ENCODE data around the gene HSPBAP1. TPM values are rescaled to one million over a fixed set of nuclear protein-coding genes. Genes with fewer than 3 reads are reported as not detected.

HSPBAP1 gene
- total and polyA plus RNA-seq, 2 of the 13 experiments (the other 11 are each of a cell fraction or from before 2014, with no cell fraction given) = 4.2 to 5.1 TPM

DNA sequence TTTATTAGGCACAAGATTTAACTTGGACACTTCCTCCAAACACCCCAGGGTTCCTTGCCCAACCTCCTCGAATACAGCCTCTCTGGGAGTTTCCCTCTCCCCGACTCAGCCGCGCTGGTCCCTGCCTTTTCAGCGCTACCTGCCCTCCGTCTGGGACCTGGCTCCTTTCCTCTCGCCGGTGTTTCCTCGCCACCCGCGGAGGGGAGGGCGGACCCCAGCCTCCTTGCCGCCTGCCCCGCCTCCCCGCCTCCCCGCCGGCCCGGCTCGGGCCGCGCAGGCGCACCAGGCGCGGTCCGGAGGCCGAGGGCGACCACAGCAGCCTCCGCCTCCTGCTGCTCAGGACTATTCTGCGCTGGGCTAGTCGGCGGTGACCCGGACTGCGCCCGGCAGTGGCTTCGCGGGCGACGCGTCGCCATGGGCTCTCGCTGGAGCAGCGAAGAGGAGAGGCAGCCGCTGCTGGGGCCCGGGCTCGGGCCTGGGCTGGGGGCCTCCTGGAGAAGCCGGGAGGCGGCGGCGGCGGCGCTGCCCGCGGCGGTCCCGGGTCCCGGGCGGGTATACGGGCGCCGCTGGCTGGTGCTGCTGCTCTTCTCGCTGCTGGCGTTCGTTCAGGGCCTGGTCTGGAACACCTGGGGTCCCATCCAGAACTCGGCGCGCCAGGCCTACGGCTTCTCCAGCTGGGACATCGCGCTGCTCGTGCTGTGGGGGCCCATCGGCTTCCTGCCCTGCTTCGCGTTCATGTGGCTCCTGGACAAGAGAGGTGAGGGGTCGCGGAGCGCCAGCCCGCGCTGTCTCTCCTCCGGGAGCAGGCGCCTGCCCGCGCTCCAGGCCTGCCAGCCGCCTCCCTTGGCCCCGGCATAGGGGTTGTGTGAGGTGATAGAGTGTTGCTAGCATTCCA lies 1.4 kb upstream of the HSPBAP1 start, which contains the start of gene SLC49A4 (continued):
- TF ChIP-seq, protein P1, sequence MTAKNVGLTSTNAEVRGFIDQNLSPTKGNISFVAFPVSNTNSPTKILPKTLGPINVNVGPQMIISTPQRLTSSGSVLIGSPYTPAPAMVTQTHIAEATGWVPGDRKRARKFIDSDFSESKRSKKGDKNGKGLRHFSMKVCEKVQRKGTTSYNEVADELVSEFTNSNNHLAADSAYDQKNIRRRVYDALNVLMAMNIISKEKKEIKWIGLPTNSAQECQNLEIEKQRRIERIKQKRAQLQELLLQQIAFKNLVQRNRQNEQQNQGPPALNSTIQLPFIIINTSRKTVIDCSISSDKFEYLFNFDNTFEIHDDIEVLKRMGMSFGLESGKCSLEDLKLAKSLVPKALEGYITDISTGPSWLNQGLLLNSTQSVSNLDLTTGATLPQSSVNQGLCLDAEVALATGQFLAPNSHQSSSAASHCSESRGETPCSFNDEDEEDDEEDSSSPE (CRISPR knock-in tag; IDR thresholded peaks at IDR 0.05) = no peak; the same call in none of the 2 replicates
- TF ChIP-seq, protein P2, sequence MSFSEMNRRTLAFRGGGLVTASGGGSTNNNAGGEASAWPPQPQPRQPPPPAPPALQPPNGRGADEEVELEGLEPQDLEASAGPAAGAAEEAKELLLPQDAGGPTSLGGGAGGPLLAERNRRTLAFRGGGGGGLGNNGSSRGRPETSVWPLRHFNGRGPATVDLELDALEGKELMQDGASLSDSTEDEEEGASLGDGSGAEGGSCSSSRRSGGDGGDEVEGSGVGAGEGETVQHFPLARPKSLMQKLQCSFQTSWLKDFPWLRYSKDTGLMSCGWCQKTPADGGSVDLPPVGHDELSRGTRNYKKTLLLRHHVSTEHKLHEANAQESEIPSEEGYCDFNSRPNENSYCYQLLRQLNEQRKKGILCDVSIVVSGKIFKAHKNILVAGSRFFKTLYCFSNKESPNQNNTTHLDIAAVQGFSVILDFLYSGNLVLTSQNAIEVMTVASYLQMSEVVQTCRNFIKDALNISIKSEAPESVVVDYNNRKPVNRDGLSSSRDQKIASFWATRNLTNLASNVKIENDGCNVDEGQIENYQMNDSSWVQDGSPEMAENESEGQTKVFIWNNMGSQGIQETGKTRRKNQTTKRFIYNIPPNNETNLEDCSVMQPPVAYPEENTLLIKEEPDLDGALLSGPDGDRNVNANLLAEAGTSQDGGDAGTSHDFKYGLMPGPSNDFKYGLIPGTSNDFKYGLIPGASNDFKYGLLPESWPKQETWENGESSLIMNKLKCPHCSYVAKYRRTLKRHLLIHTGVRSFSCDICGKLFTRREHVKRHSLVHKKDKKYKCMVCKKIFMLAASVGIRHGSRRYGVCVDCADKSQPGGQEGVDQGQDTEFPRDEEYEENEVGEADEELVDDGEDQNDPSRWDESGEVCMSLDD (CRISPR knock-in tag; IDR thresholded peaks at IDR 0.05; ENCODE audit: borderline replicate concordance) = peak; percentile 70; the same call in 1 of the 2 replicates
- TF ChIP-seq MZF1 (CRISPR knock-in tag; IDR thresholded peaks at IDR 0.05; ENCODE audit: borderline replicate concordance) (no peak), KLF12 (CRISPR knock-in tag; IDR thresholded peaks at IDR 0.05; ENCODE audit: borderline replicate concordance) (0 out of 2 replicates have a peak, but pooled peaks have one; percentile 65), ZNF333 (CRISPR knock-in tag; IDR thresholded peaks at IDR 0.05; ENCODE audit: borderline replicate concordance) (peak; percentile 68; the same call in 1 of the 2 replicates), ZFX (CRISPR knock-in tag; IDR thresholded peaks at IDR 0.05; ENCODE audit: low read depth) (peak; percentile 95), HDAC2 (CRISPR knock-in tag; IDR thresholded peaks at IDR 0.05) (0 out of 2 replicates have a peak, but pooled peaks have one; percentile 16), EED (CRISPR knock-in tag; IDR thresholded peaks at IDR 0.05) (no peak), HNRNPLL (IDR thresholded peaks at IDR 0.05; ENCODE audit: low read depth, low read length, poor library complexity, severe bottlenecking) (peak; percentile 85), BHLHE40 (IDR thresholded peaks at IDR 0.05; ENCODE audit: low read length) (0 out of 2 replicates have a peak, but pooled peaks have one; percentile 6)
- TF ChIP-seq, protein P3, sequence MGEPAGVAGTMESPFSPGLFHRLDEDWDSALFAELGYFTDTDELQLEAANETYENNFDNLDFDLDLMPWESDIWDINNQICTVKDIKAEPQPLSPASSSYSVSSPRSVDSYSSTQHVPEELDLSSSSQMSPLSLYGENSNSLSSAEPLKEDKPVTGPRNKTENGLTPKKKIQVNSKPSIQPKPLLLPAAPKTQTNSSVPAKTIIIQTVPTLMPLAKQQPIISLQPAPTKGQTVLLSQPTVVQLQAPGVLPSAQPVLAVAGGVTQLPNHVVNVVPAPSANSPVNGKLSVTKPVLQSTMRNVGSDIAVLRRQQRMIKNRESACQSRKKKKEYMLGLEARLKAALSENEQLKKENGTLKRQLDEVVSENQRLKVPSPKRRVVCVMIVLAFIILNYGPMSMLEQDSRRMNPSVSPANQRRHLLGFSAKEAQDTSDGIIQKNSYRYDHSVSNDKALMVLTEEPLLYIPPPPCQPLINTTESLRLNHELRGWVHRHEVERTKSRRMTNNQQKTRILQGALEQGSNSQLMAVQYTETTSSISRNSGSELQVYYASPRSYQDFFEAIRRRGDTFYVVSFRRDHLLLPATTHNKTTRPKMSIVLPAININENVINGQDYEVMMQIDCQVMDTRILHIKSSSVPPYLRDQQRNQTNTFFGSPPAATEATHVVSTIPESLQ (CRISPR knock-in tag; conservative IDR thresholded peaks at IDR 0.05) = no peak
- TF ChIP-seq, protein P4, sequence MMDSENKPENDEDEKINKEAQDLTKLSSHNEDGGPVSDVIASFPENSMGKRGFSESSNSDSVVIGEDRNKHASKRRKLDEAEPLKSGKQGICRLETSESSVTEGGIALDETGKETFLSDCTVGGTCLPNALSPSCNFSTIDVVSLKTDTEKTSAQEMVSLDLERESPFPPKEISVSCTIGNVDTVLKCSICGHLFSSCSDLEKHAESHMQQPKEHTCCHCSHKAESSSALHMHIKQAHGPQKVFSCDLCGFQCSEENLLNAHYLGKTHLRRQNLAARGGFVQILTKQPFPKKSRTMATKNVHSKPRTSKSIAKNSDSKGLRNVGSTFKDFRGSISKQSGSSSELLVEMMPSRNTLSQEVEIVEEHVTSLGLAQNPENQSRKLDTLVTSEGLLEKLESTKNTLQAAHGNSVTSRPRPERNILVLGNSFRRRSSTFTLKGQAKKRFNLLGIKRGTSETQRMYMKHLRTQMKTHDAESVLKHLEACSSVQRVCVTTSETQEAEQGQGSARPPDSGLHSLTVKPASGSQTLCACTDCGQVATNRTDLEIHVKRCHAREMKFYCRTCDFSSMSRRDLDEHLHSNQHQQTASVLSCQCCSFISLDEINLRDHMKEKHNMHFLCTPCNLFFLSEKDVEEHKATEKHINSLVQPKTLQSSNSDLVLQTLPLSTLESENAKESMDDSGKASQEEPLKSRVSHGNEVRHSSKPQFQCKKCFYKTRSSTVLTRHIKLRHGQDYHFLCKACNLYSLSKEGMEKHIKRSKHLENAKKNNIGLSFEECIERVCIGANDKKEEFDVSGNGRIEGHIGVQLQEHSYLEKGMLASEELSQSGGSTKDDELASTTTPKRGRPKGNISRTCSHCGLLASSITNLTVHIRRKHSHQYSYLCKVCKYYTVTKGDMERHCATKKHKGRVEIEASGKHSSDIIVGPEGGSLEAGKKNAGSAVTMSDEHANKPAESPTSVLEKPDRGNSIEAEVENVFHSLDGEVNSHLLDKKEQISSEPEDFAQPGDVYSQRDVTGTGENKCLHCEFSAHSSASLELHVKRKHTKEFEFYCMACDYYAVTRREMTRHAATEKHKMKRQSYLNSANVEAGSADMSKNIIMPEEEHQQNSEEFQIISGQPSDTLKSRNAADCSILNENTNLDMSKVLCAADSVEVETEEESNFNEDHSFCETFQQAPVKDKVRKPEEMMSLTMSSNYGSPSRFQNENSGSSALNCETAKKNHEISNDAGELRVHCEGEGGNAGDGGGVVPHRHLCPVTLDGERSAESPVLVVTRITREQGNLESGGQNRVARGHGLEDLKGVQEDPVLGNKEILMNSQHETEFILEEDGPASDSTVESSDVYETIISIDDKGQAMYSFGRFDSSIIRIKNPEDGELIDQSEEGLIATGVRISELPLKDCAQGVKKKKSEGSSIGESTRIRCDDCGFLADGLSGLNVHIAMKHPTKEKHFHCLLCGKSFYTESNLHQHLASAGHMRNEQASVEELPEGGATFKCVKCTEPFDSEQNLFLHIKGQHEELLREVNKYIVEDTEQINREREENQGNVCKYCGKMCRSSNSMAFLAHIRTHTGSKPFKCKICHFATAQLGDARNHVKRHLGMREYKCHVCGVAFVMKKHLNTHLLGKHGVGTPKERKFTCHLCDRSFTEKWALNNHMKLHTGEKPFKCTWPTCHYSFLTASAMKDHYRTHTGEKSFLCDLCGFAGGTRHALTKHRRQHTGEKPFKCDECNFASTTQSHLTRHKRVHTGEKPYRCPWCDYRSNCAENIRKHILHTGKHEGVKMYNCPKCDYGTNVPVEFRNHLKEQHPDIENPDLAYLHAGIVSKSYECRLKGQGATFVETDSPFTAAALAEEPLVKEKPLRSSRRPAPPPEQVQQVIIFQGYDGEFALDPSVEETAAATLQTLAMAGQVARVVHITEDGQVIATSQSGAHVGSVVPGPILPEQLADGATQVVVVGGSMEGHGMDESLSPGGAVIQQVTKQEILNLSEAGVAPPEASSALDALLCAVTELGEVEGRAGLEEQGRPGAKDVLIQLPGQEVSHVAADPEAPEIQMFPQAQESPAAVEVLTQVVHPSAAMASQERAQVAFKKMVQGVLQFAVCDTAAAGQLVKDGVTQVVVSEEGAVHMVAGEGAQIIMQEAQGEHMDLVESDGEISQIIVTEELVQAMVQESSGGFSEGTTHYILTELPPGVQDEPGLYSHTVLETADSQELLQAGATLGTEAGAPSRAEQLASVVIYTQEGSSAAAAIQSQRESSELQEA (CRISPR knock-in tag; IDR thresholded peaks at IDR 0.05; ENCODE audit: not compliant biosample characterization) = no peak

Measured in HepG2 (cell line).